Measurements from ENCODE around the gene ZNFX1. TPM values are rescaled to one million over a fixed set of nuclear protein-coding genes. Genes with fewer than 3 reads are reported as not detected.
"Not testable (repeated sequence)": the region's sequence is repeated elsewhere in the genome, so short reads cannot be mapped to it uniquely, and the experiment has no call there.

ZNFX1 gene
- 61.2 and 61.5 TPM in 2 replicates for total RNA-seq

GRCh38 chr20:49278036-49278817, at the start of gene ZNFX1:
TSS of gene ZNFX1 (minus strand) at chr20:49278057. CDS start at chr20:49275839, 2,218 bp downstream.
- Mint-ChIP-seq H3K4me1 (peaks cover 52% of the 10 kb centered on the region), H3K27me3 (no peaks in the 10 kb centered on the region), H3K36me3 (ENCODE audit: low read depth) (peaks cover 82% of the 10 kb centered on the region), H3K9me3 (peaks cover 24% of the 10 kb centered on the region), H3K27ac (peak within 1 kb of the TSS; percentile 99), H3K4me3 (peak within 1 kb of the TSS; percentile 99)
- intact Hi-C loops (cut with micrococcal nuclease) = loop anchor here (1.0 to 5.0 kb wide), 9 partner anchors 91 to 1654 kb away; partner anchors contain the start of genes ADNP, CSE1L, PTPN1 and UBE2V1
- peak; percentile 99 for DNase-seq

- Mint-ChIP-seq H3K9me3 (no peaks in the 10 kb centered on the region), H3K36me3 (ENCODE audit: low read depth) (no peaks in the 10 kb centered on the region), H3K27me3 (peaks cover 50% of the 10 kb centered on the region), H3K27ac (no peak overlapping the region), H3K4me1 (peaks cover 16% of the 10 kb centered on the region), H3K4me3 (no peak overlapping the region)
- no peak for DNase-seq
- intact Hi-C loops (cut with micrococcal nuclease) = no loop called here
Measured at GRCh38 chr20:49326026-49326425, 48.2 kb upstream of the ZNFX1 start.

GRCh38 chr20:49324306-49324705, 46.4 kb upstream of the ZNFX1 start:
- Mint-ChIP-seq H3K27me3 (peaks cover 53% of the 10 kb centered on the region), H3K36me3 (ENCODE audit: low read depth) (no peaks in the 10 kb centered on the region), H3K4me1 (peaks cover 20% of the 10 kb centered on the region), H3K4me3 (no peak overlapping the region), H3K9me3 (no peaks in the 10 kb centered on the region), H3K27ac (no peak overlapping the region)
- no peak for DNase-seq
- intact Hi-C loops (cut with micrococcal nuclease) = no loop called here

- DNase-seq = peak; percentile 82
- Mint-ChIP-seq H3K27ac (peak overlapping the region; percentile 60), H3K9me3 (no peaks in the 10 kb centered on the region), H3K27me3 (peaks cover 54% of the 10 kb centered on the region), H3K36me3 (ENCODE audit: low read depth) (peaks cover 1% of the 10 kb centered on the region), H3K4me3 (no peak overlapping the region), H3K4me1 (peaks cover 25% of the 10 kb centered on the region)
- intact Hi-C loops (cut with micrococcal nuclease) = no loop called here
Measured at GRCh38 chr20:49323622-49324238, 45.9 kb upstream of the ZNFX1 start.

- no peak overlapping the region for H3K4me3 Mint-ChIP-seq
- peaks cover 2% of the 10 kb centered on the region for H3K36me3 Mint-ChIP-seq (ENCODE audit: low read depth)
- no peaks in the 10 kb centered on the region for H3K9me3 Mint-ChIP-seq
- peaks cover 66% of the 10 kb centered on the region for H3K27me3 Mint-ChIP-seq
- intact Hi-C loops (cut with micrococcal nuclease) = no loop called here
- no peak for DNase-seq
- no peak overlapping the region for H3K27ac Mint-ChIP-seq
- peaks cover 26% of the 10 kb centered on the region for H3K4me1 Mint-ChIP-seq
Measured at GRCh38 chr20:49320460-49320859, 42.6 kb upstream of the ZNFX1 start.

GRCh38 chr20:49319208-49319809, 41.5 kb upstream of the ZNFX1 start:
- DNase-seq = no peak
- H3K4me1 Mint-ChIP-seq = peaks cover 22% of the 10 kb centered on the region
- peaks cover 69% of the 10 kb centered on the region for H3K27me3 Mint-ChIP-seq
- no peak overlapping the region for H3K27ac Mint-ChIP-seq
- no peaks in the 10 kb centered on the region for H3K9me3 Mint-ChIP-seq
- peaks cover 2% of the 10 kb centered on the region for H3K36me3 Mint-ChIP-seq (ENCODE audit: low read depth)
- intact Hi-C loops (cut with micrococcal nuclease) = no loop called here
- peak overlapping the region; percentile 95 for H3K4me3 Mint-ChIP-seq

- intact Hi-C loops (cut with micrococcal nuclease) = no loop called here
- Mint-ChIP-seq H3K27ac (peak overlapping the region; percentile 27), H3K9me3 (no peaks in the 10 kb centered on the region), H3K27me3 (peaks cover 72% of the 10 kb centered on the region), H3K36me3 (ENCODE audit: low read depth) (peaks cover 2% of the 10 kb centered on the region), H3K4me1 (peaks cover 16% of the 10 kb centered on the region), H3K4me3 (peak overlapping the region; percentile 95)
- DNase-seq = peak; percentile 72
Measured at GRCh38 chr20:49318430-49319207, 40.8 kb upstream of the ZNFX1 start.

- Mint-ChIP-seq H3K27ac (no peak overlapping the region), H3K27me3 (peaks cover 72% of the 10 kb centered on the region), H3K4me1 (peaks cover 13% of the 10 kb centered on the region), H3K4me3 (peak overlapping the region; percentile 95), H3K9me3 (no peaks in the 10 kb centered on the region), H3K36me3 (ENCODE audit: low read depth) (peaks cover 2% of the 10 kb centered on the region)
- intact Hi-C loops (cut with micrococcal nuclease) = no loop called here
- no peak for DNase-seq
Measured at GRCh38 chr20:49318091-49318429, 40.2 kb upstream of the ZNFX1 start.

GRCh38 chr20:49316704-49317103, 38.8 kb upstream of the ZNFX1 start:
- H3K4me1 Mint-ChIP-seq = peaks cover 10% of the 10 kb centered on the region
- no peak for DNase-seq

GRCh38 chr20:49315580-49315979, 37.7 kb upstream of the ZNFX1 start:
- no peak overlapping the region for H3K27ac Mint-ChIP-seq
- peaks cover 16% of the 10 kb centered on the region for H3K4me1 Mint-ChIP-seq
- DNase-seq = no peak
- H3K4me3 Mint-ChIP-seq = no peak overlapping the region
- peaks cover 6% of the 10 kb centered on the region for H3K9me3 Mint-ChIP-seq
- peaks cover 4% of the 10 kb centered on the region for H3K36me3 Mint-ChIP-seq (ENCODE audit: low read depth)
- H3K27me3 Mint-ChIP-seq = peaks cover 57% of the 10 kb centered on the region
- intact Hi-C loops (cut with micrococcal nuclease) = no loop called here

More at GRCh38 chr20:49316704-49317103, 38.8 kb upstream of the ZNFX1 start:
- peaks cover 2% of the 10 kb centered on the region for H3K36me3 Mint-ChIP-seq (ENCODE audit: low read depth)
- no peaks in the 10 kb centered on the region for H3K9me3 Mint-ChIP-seq
- H3K27ac Mint-ChIP-seq = no peak overlapping the region
- intact Hi-C loops (cut with micrococcal nuclease) = no loop called here
- peaks cover 67% of the 10 kb centered on the region for H3K27me3 Mint-ChIP-seq
- H3K4me3 Mint-ChIP-seq = no peak overlapping the region

- H3K4me3 Mint-ChIP-seq; DNase-seq; H3K27ac Mint-ChIP-seq; H3K36me3 Mint-ChIP-seq (ENCODE audit: low read depth); intact Hi-C loops (cut with micrococcal nuclease): not testable (repeated sequence)
- Mint-ChIP-seq H3K9me3 (peaks cover 16% of the 10 kb centered on the region), H3K27me3 (peaks cover 46% of the 10 kb centered on the region), H3K4me1 (peaks cover 20% of the 10 kb centered on the region)
Measured at GRCh38 chr20:49314052-49314451, 36.2 kb upstream of the ZNFX1 start.

GRCh38 chr20:49313283-49313682, 35.4 kb upstream of the ZNFX1 start:
- Mint-ChIP-seq H3K4me1 (peaks cover 23% of the 10 kb centered on the region), H3K27me3 (peaks cover 41% of the 10 kb centered on the region), H3K27ac (no peak overlapping the region), H3K36me3 (ENCODE audit: low read depth) (peaks cover 4% of the 10 kb centered on the region), H3K9me3 (peaks cover 20% of the 10 kb centered on the region), H3K4me3 (no peak overlapping the region)
- DNase-seq = no peak
- intact Hi-C loops (cut with micrococcal nuclease) = no loop called here

- Mint-ChIP-seq H3K27ac (no peak overlapping the region), H3K36me3 (ENCODE audit: low read depth) (peaks cover 4% of the 10 kb centered on the region), H3K9me3 (peaks cover 20% of the 10 kb centered on the region), H3K27me3 (peaks cover 37% of the 10 kb centered on the region), H3K4me3 (no peak overlapping the region), H3K4me1 (peaks cover 23% of the 10 kb centered on the region)
- intact Hi-C loops (cut with micrococcal nuclease) = no loop called here
- no peak for DNase-seq
Measured at GRCh38 chr20:49312661-49313060, 34.8 kb upstream of the ZNFX1 start.

Data from activated CD4-positive, alpha-beta T cell treated with anti-CD3 and anti-CD28 coated beads, Interleukin-2, amount 10 ng/mL, durations not matched to agents 24 days and 14 days (primary cell).